ENCODE results near the gene MACF1.

DNA sequence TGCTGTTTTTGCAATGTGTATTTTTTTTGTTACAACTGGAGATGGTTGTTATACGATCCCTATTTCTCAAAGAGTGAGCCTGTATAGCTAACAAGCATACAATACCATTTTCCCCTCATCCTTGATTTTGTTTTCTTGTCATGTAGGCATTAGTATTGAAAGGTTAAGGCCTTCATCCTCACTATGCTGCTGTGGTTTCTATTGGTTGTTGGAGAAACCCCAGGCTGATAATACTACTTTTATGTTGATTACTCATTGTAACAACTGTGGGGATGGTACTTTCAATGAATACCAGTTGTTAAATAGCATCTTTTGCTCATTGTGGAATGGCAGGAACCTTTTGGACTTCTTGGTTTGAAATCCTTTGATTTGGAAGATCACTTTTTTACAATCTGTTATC, 39.0 kb upstream of the MACF1 start:
- TF ChIP-seq, protein P1, sequence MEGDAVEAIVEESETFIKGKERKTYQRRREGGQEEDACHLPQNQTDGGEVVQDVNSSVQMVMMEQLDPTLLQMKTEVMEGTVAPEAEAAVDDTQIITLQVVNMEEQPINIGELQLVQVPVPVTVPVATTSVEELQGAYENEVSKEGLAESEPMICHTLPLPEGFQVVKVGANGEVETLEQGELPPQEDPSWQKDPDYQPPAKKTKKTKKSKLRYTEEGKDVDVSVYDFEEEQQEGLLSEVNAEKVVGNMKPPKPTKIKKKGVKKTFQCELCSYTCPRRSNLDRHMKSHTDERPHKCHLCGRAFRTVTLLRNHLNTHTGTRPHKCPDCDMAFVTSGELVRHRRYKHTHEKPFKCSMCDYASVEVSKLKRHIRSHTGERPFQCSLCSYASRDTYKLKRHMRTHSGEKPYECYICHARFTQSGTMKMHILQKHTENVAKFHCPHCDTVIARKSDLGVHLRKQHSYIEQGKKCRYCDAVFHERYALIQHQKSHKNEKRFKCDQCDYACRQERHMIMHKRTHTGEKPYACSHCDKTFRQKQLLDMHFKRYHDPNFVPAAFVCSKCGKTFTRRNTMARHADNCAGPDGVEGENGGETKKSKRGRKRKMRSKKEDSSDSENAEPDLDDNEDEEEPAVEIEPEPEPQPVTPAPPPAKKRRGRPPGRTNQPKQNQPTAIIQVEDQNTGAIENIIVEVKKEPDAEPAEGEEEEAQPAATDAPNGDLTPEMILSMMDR (conservative IDR thresholded peaks at IDR 0.05; ENCODE audit: low read depth, low read length): no peak
- no peak for TF ChIP-seq EZH2 (IDR thresholded peaks at IDR 0.05; ENCODE audit: low read length, unreplicated experiment)

Measured in PC-3 (cell line).